ENCODE data around the gene KCTD3.

DNA sequence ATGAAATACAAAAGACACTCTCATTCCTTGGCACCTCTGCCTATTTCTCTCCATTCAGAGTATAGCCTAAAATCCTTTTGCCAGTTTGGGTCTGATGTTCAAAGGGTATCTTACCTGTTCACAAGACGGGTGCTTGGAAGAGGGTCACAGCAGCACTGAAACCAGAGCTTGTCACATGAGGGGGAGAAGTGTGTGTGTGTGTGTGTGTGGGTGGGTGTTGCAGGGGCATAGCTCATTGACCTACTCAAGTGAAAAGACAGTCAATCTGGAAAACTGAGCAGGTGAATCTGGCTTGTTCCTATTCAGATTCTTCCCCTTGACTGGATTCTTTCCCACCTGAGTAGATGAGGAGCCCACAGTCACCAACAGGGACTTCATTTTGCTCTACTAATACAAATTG, 63.9 kb downstream of the KCTD3 start:
- TF ChIP-seq, protein P1, sequence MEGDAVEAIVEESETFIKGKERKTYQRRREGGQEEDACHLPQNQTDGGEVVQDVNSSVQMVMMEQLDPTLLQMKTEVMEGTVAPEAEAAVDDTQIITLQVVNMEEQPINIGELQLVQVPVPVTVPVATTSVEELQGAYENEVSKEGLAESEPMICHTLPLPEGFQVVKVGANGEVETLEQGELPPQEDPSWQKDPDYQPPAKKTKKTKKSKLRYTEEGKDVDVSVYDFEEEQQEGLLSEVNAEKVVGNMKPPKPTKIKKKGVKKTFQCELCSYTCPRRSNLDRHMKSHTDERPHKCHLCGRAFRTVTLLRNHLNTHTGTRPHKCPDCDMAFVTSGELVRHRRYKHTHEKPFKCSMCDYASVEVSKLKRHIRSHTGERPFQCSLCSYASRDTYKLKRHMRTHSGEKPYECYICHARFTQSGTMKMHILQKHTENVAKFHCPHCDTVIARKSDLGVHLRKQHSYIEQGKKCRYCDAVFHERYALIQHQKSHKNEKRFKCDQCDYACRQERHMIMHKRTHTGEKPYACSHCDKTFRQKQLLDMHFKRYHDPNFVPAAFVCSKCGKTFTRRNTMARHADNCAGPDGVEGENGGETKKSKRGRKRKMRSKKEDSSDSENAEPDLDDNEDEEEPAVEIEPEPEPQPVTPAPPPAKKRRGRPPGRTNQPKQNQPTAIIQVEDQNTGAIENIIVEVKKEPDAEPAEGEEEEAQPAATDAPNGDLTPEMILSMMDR (optimal IDR thresholded peaks at IDR 0.05 in 1 of 3, IDR thresholded peaks at IDR 0.05 in 1 of 3, conservative IDR thresholded peaks at IDR 0.05 in 1 of 3; ENCODE audit: extremely low read depth in 1 of 3, insufficient read depth in 2 of 3, low read length in 3 of 3), result no peak
- TF ChIP-seq EZH2 (IDR thresholded peaks at IDR 0.05; ENCODE audit: low read length), result no peak
